HG02571 (cell line): Measurements from ENCODE around the gene TAOK1.
"Not testable (repeated sequence)": the region's sequence is repeated elsewhere in the genome, so short reads cannot be mapped to it uniquely, and the experiment has no call there.

ENCODE experiments used
- ATAC-seq: cut with Tn5 transposase; IDR thresholded peaks from one replicate; pipeline ENCODE4 v1.9.1; 2021; ENCODE audit warnings: mild to moderate bottlenecking, moderate library complexity; ENCODE audit not compliant: unreplicated experiment

TAOK1 gene

GRCh38 chr17:29443041-29443739 lies 53.0 kb downstream of the TAOK1 start:
- no peak for ATAC-seq

GRCh38 chr17:29444589-29444988 lies 54.4 kb downstream of the TAOK1 start:
- no peak for ATAC-seq

GRCh38 chr17:29445844-29446243 lies 55.7 kb downstream of the TAOK1 start:
- no peak for ATAC-seq

GRCh38 chr17:29449865-29450671 lies 59.9 kb downstream of the TAOK1 start:
- no peak for ATAC-seq

GRCh38 chr17:29451121-29451742 lies 61.1 kb downstream of the TAOK1 start:
- ATAC-seq = no peak

- ATAC-seq = no peak
Measured at GRCh38 chr17:29458066-29458465, 67.9 kb downstream of the TAOK1 start.

GRCh38 chr17:29461483-29462206 lies 71.5 kb downstream of the TAOK1 start:
- no peak for ATAC-seq

- ATAC-seq = no peak
Measured at GRCh38 chr17:29469276-29469675, 79.1 kb downstream of the TAOK1 start.

GRCh38 chr17:29473437-29473836 lies 83.3 kb downstream of the TAOK1 start:
- not testable (repeated sequence) for ATAC-seq

- no peak for ATAC-seq
Measured at GRCh38 chr17:29474297-29474696, 84.1 kb downstream of the TAOK1 start.

GRCh38 chr17:29475891-29476290 lies 85.7 kb downstream of the TAOK1 start:
- ATAC-seq = no peak

GRCh38 chr17:29480249-29480928 lies 90.2 kb downstream of the TAOK1 start:
- ATAC-seq = not testable (repeated sequence)

- ATAC-seq = no peak
Measured at GRCh38 chr17:29483503-29483902, 93.3 kb downstream of the TAOK1 start.

GRCh38 chr17:29495011-29495410 lies 104.8 kb downstream of the TAOK1 start:
- ATAC-seq = no peak

GRCh38 chr17:29504711-29505110 lies 114.5 kb downstream of the TAOK1 start:
- ATAC-seq = no peak

GRCh38 chr17:29505836-29506235 lies 115.7 kb downstream of the TAOK1 start:
- no peak for ATAC-seq

GRCh38 chr17:29510953-29511352 lies 120.8 kb downstream of the TAOK1 start:
- no peak for ATAC-seq

GRCh38 chr17:29514792-29515191 lies 124.6 kb downstream of the TAOK1 start:
- no peak for ATAC-seq

GRCh38 chr17:29518359-29518758 lies 128.2 kb downstream of the TAOK1 start:
- no peak for ATAC-seq

GRCh38 chr17:29524692-29525091 lies 134.5 kb downstream of the TAOK1 start:
- ATAC-seq = no peak

- ATAC-seq = no peak
Measured at GRCh38 chr17:29526322-29526721, 136.2 kb downstream of the TAOK1 start.
